NCI-H446 (cell line): ENCODE measurements around the gene SLC32A1.

ENCODE experiments used
- DNase-seq, 2 experiments: peaks; one replicate each; lab custom pipeline; 2025; lab: John Stamatoyannopoulos, UW

Gene SLC32A1

GRCh38 chr20:38723848-38724625 is at the start of gene SLC32A1:
Gene SLC32A1, plus strand, starts transcription at chr20:38724486. Its CDS starts 239 bp downstream, at chr20:38724725.
- DNase-seq, result no peak

GRCh38 chr20:38674765-38675133 is 49.5 kb upstream of the SLC32A1 start:
- DNase-seq, result no peak

- no peak for DNase-seq
These were observed 47.7 kb upstream of the SLC32A1 start for GRCh38 chr20:38676576-38676975.

- no peak for DNase-seq
These were observed 43.6 kb upstream of the SLC32A1 start for GRCh38 chr20:38680500-38681306.

GRCh38 chr20:38685271-38685670 is 39.0 kb upstream of the SLC32A1 start:
- DNase-seq, result no peak

GRCh38 chr20:38685853-38686473 is 38.3 kb upstream of the SLC32A1 start:
- no peak for DNase-seq

- DNase-seq, result peak in 1 of 2 experiments; percentile 8
These were observed 31.6 kb upstream of the SLC32A1 start for GRCh38 chr20:38692436-38693411.

- DNase-seq, result no peak
These were observed 27.0 kb upstream of the SLC32A1 start for GRCh38 chr20:38697306-38697705.

GRCh38 chr20:38698541-38698940 is 25.7 kb upstream of the SLC32A1 start:
- DNase-seq, result no peak

- DNase-seq, result no peak
These were observed 24.1 kb upstream of the SLC32A1 start for GRCh38 chr20:38700141-38700540.

- no peak for DNase-seq
These were observed 23.4 kb upstream of the SLC32A1 start for GRCh38 chr20:38700926-38701325.

GRCh38 chr20:38703526-38703925 is 20.8 kb upstream of the SLC32A1 start:
- no peak for DNase-seq

GRCh38 chr20:38704136-38704535 is 20.1 kb upstream of the SLC32A1 start:
- DNase-seq, result no peak

- DNase-seq, result peak; percentile 27 to 77
These were observed 17.8 kb upstream of the SLC32A1 start for GRCh38 chr20:38706509-38706908.

- DNase-seq, result no peak
These were observed 10.0 kb upstream of the SLC32A1 start for GRCh38 chr20:38714308-38714707.

- DNase-seq, result no peak
These were observed 8.6 kb upstream of the SLC32A1 start for GRCh38 chr20:38715646-38716045.

- DNase-seq, result no peak
These were observed 1.6 kb upstream of the SLC32A1 start for GRCh38 chr20:38722683-38723016.

- no peak for DNase-seq
These were observed 1.1 kb upstream of the SLC32A1 start for GRCh38 chr20:38723017-38723847.

- DNase-seq, result no peak
These were observed 401 bp downstream of the SLC32A1 start for GRCh38 chr20:38724626-38725147.

- DNase-seq, result no peak
These were observed 1.0 kb downstream of the SLC32A1 start for GRCh38 chr20:38725148-38725901.
